Stomach (tissue), 4 donors: ENCODE data around the gene GSTM2.

Experiments
- EP300 ChIP-seq: sonication (generic); formaldehyde crosslinking; IDR thresholded peaks from one replicate; pipeline ENCODE4 v1.6.1; 2017; ENCODE audit warnings: antibody characterized with exemption
- POLR2A ChIP-seq, 4 donors: fragments of 450-650 bp; IDR thresholded peaks; one replicate each; pipeline ENCODE4 v1.6.1; 2016; ENCODE audit warnings: antibody characterized with exemption in 4 of 4, control low read depth in 2 of 4, mild to moderate bottlenecking in 1 of 4, moderate library complexity in 1 of 4
- TF ChIP-seq, protein P1 (sequence below), 7 experiments: fragments of 450-650 bp in 4 of 7; fragments of 200-600 bp in 3 of 7; sonication (generic) in 3 of 7; IDR thresholded peaks; one replicate each; pipeline ENCODE4 v1.5.1; 2016 to 2019; ENCODE audit warnings: antibody characterized with exemption in 7 of 7, control low read depth in 2 of 7, mild to moderate bottlenecking in 1 of 7

GRCh38 chr1:109621379-109622136, 46.3 kb upstream of the GSTM2 start:
- TF ChIP-seq EP300 (no peak), POLR2A (IDR thresholded peaks at IDR 0.05) (no peak)
- TF ChIP-seq, protein P1, sequence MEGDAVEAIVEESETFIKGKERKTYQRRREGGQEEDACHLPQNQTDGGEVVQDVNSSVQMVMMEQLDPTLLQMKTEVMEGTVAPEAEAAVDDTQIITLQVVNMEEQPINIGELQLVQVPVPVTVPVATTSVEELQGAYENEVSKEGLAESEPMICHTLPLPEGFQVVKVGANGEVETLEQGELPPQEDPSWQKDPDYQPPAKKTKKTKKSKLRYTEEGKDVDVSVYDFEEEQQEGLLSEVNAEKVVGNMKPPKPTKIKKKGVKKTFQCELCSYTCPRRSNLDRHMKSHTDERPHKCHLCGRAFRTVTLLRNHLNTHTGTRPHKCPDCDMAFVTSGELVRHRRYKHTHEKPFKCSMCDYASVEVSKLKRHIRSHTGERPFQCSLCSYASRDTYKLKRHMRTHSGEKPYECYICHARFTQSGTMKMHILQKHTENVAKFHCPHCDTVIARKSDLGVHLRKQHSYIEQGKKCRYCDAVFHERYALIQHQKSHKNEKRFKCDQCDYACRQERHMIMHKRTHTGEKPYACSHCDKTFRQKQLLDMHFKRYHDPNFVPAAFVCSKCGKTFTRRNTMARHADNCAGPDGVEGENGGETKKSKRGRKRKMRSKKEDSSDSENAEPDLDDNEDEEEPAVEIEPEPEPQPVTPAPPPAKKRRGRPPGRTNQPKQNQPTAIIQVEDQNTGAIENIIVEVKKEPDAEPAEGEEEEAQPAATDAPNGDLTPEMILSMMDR (IDR thresholded peaks at IDR 0.05) = no peak
